ENCODE measurements around the gene RAB4A.

- TF ChIP-seq CTCF (IDR thresholded peaks at IDR 0.05) = no peak
- TF ChIP-seq POLR2A (IDR thresholded peaks at IDR 0.05) = no peak
Measured at GRCh38 chr1:229309074-229309473, 38.2 kb downstream of the RAB4A start.

Data from body of pancreas (tissue), 4 donors.